Cerebellar cortex (tissue), 1 donor: ENCODE data around the gene IZUMO4.

ENCODE experiments used
- DNase-seq: peaks from one replicate; pipeline ENCODE4 v3.0.0-alpha.2; 2015; ENCODE audit warnings: low spot score

The IZUMO4 gene

GRCh38 chr19:2148482-2149135 lies 51.9 kb downstream of the IZUMO4 start:
- DNase-seq: no peak
